ENCODE results near the gene ASB6.

Gene ASB6

GRCh38 chr9:129624168-129624759 lies 17.7 kb downstream of the ASB6 start:
- DNase-seq: no peak

GRCh38 chr9:129623331-129623730 lies 18.6 kb downstream of the ASB6 start:
- DNase-seq: no peak

GRCh38 chr9:129620669-129621295 lies 21.2 kb downstream of the ASB6 start, which contains the start of gene C9orf50:
C9orf50 (minus strand) TSS chr9:129621101; CDS start chr9:129620574, 527 bp downstream.
- no peak for DNase-seq

GRCh38 chr9:129619787-129620668 lies 21.9 kb downstream of the ASB6 start:
- DNase-seq: no peak

GRCh38 chr9:129617167-129617566 lies 24.8 kb downstream of the ASB6 start:
- DNase-seq: no peak

GRCh38 chr9:129615407-129616285 lies 26.3 kb downstream of the ASB6 start:
- DNase-seq: no peak

GRCh38 chr9:129614932-129615331 lies 27.0 kb downstream of the ASB6 start:
- no peak for DNase-seq

- DNase-seq: no peak
Measured at GRCh38 chr9:129613520-129614175, 28.3 kb downstream of the ASB6 start.

- no peak for DNase-seq
Measured at GRCh38 chr9:129612815-129613519, 29.0 kb downstream of the ASB6 start.

GRCh38 chr9:129612123-129612522 lies 29.8 kb downstream of the ASB6 start:
- DNase-seq: no peak

- DNase-seq: no peak
Measured at GRCh38 chr9:129611307-129611800, 30.6 kb downstream of the ASB6 start.

GRCh38 chr9:129610473-129611306 lies 31.3 kb downstream of the ASB6 start:
- peak; percentile 68 for DNase-seq

- no peak for DNase-seq
Measured at GRCh38 chr9:129610213-129610472, 31.8 kb downstream of the ASB6 start.

- DNase-seq: peak; percentile 43
Measured at GRCh38 chr9:129609486-129610212, 32.3 kb downstream of the ASB6 start.

GRCh38 chr9:129608561-129609481 lies 33.1 kb downstream of the ASB6 start:
- DNase-seq: no peak

- no peak for DNase-seq
Measured at GRCh38 chr9:129607027-129607387, 34.9 kb downstream of the ASB6 start.

GRCh38 chr9:129606161-129607026 lies 35.6 kb downstream of the ASB6 start:
- no peak for DNase-seq

- no peak for DNase-seq
Measured at GRCh38 chr9:129604766-129605163, 37.2 kb downstream of the ASB6 start.
